SKM-1 (cell line): ENCODE data around the gene ELMO1.

ENCODE experiments used
- DNase-seq: peaks from one replicate; lab custom pipeline; 2025; ENCODE audit not compliant: unreplicated experiment; lab: John Stamatoyannopoulos, UW

The ELMO1 gene

GRCh38 chr7:37108615-37109014 lies 340.0 kb downstream of the ELMO1 start:
- no peak for DNase-seq

GRCh38 chr7:37107047-37107750 lies 341.5 kb downstream of the ELMO1 start:
- DNase-seq = no peak

- DNase-seq = no peak
Observed at GRCh38 chr7:37105762-37106161, 342.9 kb downstream of the ELMO1 start.

DNA sequence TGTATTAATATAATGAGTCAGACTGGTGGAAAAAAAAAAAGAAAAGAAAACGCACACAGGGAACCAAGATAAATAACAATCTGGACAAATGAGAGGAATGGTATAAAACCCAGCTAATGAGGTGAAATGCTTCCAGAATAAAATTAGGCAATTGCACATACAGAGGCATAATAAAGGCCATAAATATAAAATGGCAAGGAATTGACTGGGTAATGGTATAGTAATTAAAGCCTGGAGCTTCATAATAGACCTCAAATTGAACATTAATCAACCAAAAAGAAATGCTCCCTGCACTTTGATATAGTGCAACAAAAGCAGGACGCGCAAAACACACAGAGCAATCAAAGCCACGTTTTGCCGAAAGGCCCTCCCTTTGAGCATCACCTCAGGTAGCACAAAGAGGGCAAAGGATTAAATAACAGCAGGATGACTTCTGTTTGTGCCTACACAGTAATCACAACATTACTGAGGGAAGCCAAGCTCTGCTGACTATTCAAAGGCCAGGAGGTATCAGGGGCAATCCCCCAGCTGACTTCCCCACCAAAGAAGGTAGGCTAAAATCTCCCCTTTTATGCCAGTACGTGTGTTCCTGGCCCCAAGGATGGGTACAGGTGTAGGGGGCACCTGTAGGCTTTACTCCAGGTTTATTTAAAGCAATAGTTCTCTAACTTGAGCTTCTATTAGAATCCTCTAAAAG lies 343.7 kb downstream of the ELMO1 start:
- DNase-seq = no peak

- DNase-seq = no peak
Observed at GRCh38 chr7:37102518-37103137, 346.0 kb downstream of the ELMO1 start.

- no peak for DNase-seq
Observed at GRCh38 chr7:37100735-37101331, 347.8 kb downstream of the ELMO1 start.

DNA sequence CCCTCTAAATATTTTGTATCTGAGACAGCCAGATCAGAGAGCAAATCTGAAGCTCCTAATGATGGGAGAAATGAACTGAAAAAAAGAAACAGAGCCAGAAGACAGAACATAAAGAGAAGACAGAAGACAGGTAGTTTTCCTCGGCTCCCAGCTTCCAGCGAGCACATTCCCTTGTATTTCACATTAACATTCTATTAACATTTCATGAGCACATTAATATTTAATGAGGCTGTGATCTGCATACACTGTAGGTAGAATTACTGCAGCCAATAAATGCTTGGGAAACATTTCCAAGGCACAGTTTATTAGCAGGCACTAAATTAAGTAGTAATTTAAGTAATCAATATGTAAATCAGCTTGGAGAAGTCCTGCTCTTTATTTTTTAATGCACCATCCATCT lies 349.9 kb downstream of the ELMO1 start:
- DNase-seq = no peak

DNA sequence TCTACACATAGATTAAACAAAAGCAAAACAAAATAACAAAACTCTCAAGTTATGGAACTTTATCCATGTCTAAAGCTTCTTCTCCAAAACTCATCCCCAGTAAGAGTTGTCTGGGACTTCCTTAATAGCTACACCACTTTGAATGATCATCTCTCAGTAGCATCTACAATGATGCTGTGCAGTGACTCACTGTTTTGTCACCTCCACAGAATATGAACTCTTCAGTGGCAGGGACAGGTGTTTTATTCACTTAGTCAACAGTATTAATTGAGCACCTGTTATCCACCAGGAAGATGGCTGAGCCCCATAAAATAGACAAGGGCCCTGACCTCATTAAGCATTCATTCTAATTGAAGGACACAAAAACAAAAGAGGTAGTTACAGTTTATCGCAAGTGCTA lies 350.7 kb downstream of the ELMO1 start:
- DNase-seq = no peak

DNA sequence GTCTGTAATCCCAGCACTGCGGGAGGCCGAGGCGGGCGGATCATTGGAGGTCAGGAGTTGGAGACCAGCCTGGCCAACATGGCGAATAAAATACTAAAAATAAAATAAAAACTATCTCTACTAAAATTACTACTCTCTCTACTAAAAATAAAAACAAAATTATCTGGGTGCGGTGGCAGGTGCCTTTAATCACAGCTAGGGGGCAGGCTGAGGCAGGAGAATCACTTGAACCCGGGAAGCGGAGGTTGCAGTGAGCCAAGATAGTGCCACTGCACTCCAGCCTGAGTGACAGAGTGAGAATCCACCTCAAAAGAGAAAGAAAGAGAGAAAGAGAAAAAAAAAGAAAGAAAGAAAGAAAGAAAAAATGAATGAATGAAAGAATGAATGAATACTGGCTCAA lies 351.4 kb downstream of the ELMO1 start:
- DNase-seq = no peak

DNA sequence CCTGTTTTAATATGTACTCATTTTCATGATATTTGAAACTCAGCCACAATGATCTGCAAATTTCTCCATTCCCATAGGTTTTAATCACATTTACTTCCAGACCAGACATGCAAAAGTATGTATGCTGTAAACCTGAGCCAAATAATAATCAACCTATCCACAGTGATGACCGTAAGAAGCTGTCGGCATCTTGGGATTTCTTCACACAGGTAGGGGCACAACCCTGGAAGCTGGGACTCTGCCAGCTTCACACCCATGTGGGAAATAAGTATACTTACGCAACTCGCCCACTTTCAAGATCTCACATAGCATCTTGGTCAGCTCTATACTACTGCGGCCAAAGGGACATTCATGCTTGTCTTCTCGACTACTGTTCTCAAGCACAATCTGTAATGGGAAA lies 352.3 kb downstream of the ELMO1 start:
- no peak for DNase-seq

- DNase-seq = no peak
Observed at GRCh38 chr7:37095122-37095521, 353.5 kb downstream of the ELMO1 start.

DNA sequence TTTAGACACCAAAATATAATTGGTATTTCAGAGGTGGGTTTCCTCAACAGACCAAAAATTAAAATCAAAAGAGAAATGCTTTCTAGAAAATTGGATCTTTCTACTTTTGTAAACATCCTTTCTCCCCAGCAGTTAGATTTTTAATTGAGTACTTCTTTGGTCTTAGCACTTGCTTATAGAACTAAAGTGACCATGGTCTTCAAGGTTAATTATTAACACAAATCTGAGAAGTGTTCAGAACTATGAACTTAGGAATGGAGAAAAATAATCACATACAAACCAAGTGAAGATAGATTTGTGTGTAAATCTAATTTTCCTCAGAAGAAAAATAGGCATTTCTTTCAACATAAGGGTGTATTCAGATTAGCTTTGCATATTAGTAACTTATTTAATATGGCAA lies 355.4 kb downstream of the ELMO1 start:
- DNase-seq = no peak

- DNase-seq = peak; percentile 67
Observed at GRCh38 chr7:37092548-37092947, 356.1 kb downstream of the ELMO1 start.

GRCh38 chr7:37089972-37090371 lies 358.7 kb downstream of the ELMO1 start:
- DNase-seq = no peak

- DNase-seq = no peak
Observed at GRCh38 chr7:37085600-37085999, 363.1 kb downstream of the ELMO1 start.

GRCh38 chr7:37084303-37084702 lies 364.4 kb downstream of the ELMO1 start:
- DNase-seq = no peak

- DNase-seq = no peak
Observed at GRCh38 chr7:37083311-37084096, 365.2 kb downstream of the ELMO1 start.

DNA sequence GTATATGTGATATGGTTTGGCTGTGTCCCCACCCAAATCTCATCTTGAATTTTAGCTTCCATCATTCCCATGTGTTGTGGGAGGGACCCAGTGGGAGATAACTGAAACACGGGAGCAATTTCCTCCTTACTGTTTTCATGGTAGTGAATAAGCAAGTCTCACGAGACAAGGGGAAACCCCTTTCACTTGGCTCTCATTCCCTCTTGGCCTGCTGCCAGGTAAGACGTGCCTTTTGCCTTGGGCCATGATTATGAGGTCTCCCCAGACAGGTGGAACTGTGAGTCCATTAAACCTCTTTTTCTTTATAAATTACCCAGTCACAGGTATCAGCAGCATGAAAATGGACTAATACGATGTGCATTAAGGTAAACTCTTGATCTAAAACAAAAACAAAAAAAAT lies 367.2 kb downstream of the ELMO1 start:
- DNase-seq = no peak

- no peak for DNase-seq
Observed at GRCh38 chr7:37079420-37079819, 369.2 kb downstream of the ELMO1 start.

- DNase-seq = no peak
Observed at GRCh38 chr7:37076668-37077067, 372.0 kb downstream of the ELMO1 start.

DNA sequence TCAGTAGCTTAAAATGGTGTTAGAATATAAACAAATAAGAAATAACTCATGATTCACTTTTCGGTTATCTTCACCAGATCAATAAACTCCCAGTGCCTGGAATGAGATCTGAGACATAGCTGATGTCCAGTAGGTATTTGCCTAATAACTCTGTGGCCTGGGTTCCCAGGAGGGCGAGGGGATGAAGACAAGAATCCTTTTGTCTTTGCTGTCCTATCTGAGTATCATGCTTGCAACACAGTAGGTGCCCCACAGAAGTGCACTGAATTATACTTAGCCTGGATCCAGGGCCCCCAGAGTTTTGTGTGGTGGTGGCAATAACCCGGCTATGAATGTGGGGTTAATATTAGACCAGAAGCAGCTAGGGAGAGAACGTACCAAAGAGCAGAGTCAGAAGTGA lies 374.3 kb downstream of the ELMO1 start:
- DNase-seq = no peak
